ENCODE results near the gene RPS16.

RPS16 gene

GRCh38 chr19:39410017-39410830 lies 25.5 kb downstream of the RPS16 start:
- Histone ChIP-seq H3K36me3 (ENCODE audit: insufficient read depth, low read length) (peaks cover 15% of the 10 kb centered on the region), H3K9ac (ENCODE audit: low read depth, low read length) (peak overlapping the region; percentile 91), H3K27me3 (ENCODE audit: control insufficient read depth, insufficient read depth, low read length) (no peaks in the 10 kb centered on the region), H3K9me3 (replicated peaks; ENCODE audit: low read length) (no peaks in the 10 kb centered on the region), H3K4me3 (ENCODE audit: low read length) (peak overlapping the region; percentile 80), H3K4me1 (ENCODE audit: control insufficient read depth, insufficient read depth, low read length) (peaks cover 37% of the 10 kb centered on the region), H3K4me2 (ENCODE audit: low read length) (peak overlapping the region; percentile 86)

- peaks cover 29% of the 10 kb centered on the region for H3K4me1 ChIP-seq (ENCODE audit: control insufficient read depth, insufficient read depth, low read length)
Measured at GRCh38 chr19:39409208-39410016, 26.3 kb downstream of the RPS16 start.

GRCh38 chr19:39408392-39409207 lies 27.1 kb downstream of the RPS16 start:
- H3K9me3 ChIP-seq (replicated peaks; ENCODE audit: low read length): no peaks in the 10 kb centered on the region
- peaks cover 31% of the 10 kb centered on the region for H3K4me1 ChIP-seq (ENCODE audit: control insufficient read depth, insufficient read depth, low read length)
- no peaks in the 10 kb centered on the region for H3K27me3 ChIP-seq (ENCODE audit: control insufficient read depth, insufficient read depth, low read length)
- peak overlapping the region; percentile 86 for H3K4me2 ChIP-seq (ENCODE audit: low read length)
- H3K9ac ChIP-seq (ENCODE audit: low read depth, low read length): peak overlapping the region; percentile 91
- peaks cover 15% of the 10 kb centered on the region for H3K36me3 ChIP-seq (ENCODE audit: insufficient read depth, low read length)
- peak overlapping the region; percentile 80 for H3K4me3 ChIP-seq (ENCODE audit: low read length)

More at GRCh38 chr19:39409208-39410016, 26.3 kb downstream of the RPS16 start:
- peaks cover 15% of the 10 kb centered on the region for H3K36me3 ChIP-seq (ENCODE audit: insufficient read depth, low read length)
- H3K27me3 ChIP-seq (ENCODE audit: control insufficient read depth, insufficient read depth, low read length): no peaks in the 10 kb centered on the region
- H3K9me3 ChIP-seq (replicated peaks; ENCODE audit: low read length): no peaks in the 10 kb centered on the region
- peak overlapping the region; percentile 91 for H3K9ac ChIP-seq (ENCODE audit: low read depth, low read length)
- H3K4me3 ChIP-seq (ENCODE audit: low read length): peak overlapping the region; percentile 80
- peak overlapping the region; percentile 86 for H3K4me2 ChIP-seq (ENCODE audit: low read length)

- Histone ChIP-seq H3K9ac (ENCODE audit: low read depth, low read length) (peak overlapping the region; percentile 91), H3K4me2 (ENCODE audit: low read length) (peak overlapping the region; percentile 86), H3K4me1 (ENCODE audit: control insufficient read depth, insufficient read depth, low read length) (peaks cover 37% of the 10 kb centered on the region), H3K27me3 (ENCODE audit: control insufficient read depth, insufficient read depth, low read length) (no peaks in the 10 kb centered on the region), H3K9me3 (replicated peaks; ENCODE audit: low read length) (no peaks in the 10 kb centered on the region), H3K4me3 (ENCODE audit: low read length) (peak overlapping the region; percentile 80), H3K36me3 (ENCODE audit: insufficient read depth, low read length) (peaks cover 15% of the 10 kb centered on the region)
Measured at GRCh38 chr19:39407660-39408391, 27.9 kb downstream of the RPS16 start.

- Histone ChIP-seq H3K9me3 (replicated peaks; ENCODE audit: low read length) (no peaks in the 10 kb centered on the region), H3K4me1 (ENCODE audit: control insufficient read depth, insufficient read depth, low read length) (peaks cover 42% of the 10 kb centered on the region), H3K4me2 (ENCODE audit: low read length) (peak overlapping the region; percentile 86), H3K36me3 (ENCODE audit: insufficient read depth, low read length) (peaks cover 15% of the 10 kb centered on the region), H3K4me3 (ENCODE audit: low read length) (peak overlapping the region; percentile 80), H3K9ac (ENCODE audit: low read depth, low read length) (peak overlapping the region; percentile 91), H3K27me3 (ENCODE audit: control insufficient read depth, insufficient read depth, low read length) (no peaks in the 10 kb centered on the region)
Measured at GRCh38 chr19:39407410-39407659, 28.4 kb downstream of the RPS16 start.

GRCh38 chr19:39406656-39407409 lies 28.9 kb downstream of the RPS16 start, which contains the start of gene ZFP36:
ZFP36 (plus strand) TSS chr19:39406847; CDS start chr19:39406905, 58 bp downstream.
- peak within 1 kb of the TSS; percentile 80 for H3K4me3 ChIP-seq (ENCODE audit: low read length)
- no peaks in the 10 kb centered on the region for H3K9me3 ChIP-seq (replicated peaks; ENCODE audit: low read length)
- H3K36me3 ChIP-seq (ENCODE audit: insufficient read depth, low read length): peaks cover 15% of the 10 kb centered on the region
- peak within 1 kb of the TSS; percentile 91 for H3K9ac ChIP-seq (ENCODE audit: low read depth, low read length)
- no peaks in the 10 kb centered on the region for H3K27me3 ChIP-seq (ENCODE audit: control insufficient read depth, insufficient read depth, low read length)
- peak within 1 kb of the TSS; percentile 88 for H3K4me2 ChIP-seq (ENCODE audit: low read length)
- H3K4me1 ChIP-seq (ENCODE audit: control insufficient read depth, insufficient read depth, low read length): peaks cover 47% of the 10 kb centered on the region

GRCh38 chr19:39405958-39406655 lies 29.6 kb downstream of the RPS16 start:
- peaks cover 49% of the 10 kb centered on the region for H3K4me1 ChIP-seq (ENCODE audit: control insufficient read depth, insufficient read depth, low read length)
- peaks cover 15% of the 10 kb centered on the region for H3K36me3 ChIP-seq (ENCODE audit: insufficient read depth, low read length)
- no peaks in the 10 kb centered on the region for H3K9me3 ChIP-seq (replicated peaks; ENCODE audit: low read length)
- H3K27me3 ChIP-seq (ENCODE audit: control insufficient read depth, insufficient read depth, low read length): no peaks in the 10 kb centered on the region
- peak overlapping the region; percentile 77 for H3K9ac ChIP-seq (ENCODE audit: low read depth, low read length)
- peak overlapping the region; percentile 88 for H3K4me2 ChIP-seq (ENCODE audit: low read length)
- H3K4me3 ChIP-seq (ENCODE audit: low read length): peak overlapping the region; percentile 80

- Histone ChIP-seq H3K4me2 (ENCODE audit: low read length) (peak overlapping the region; percentile 88), H3K4me3 (ENCODE audit: low read length) (no peak overlapping the region), H3K9me3 (replicated peaks; ENCODE audit: low read length) (no peaks in the 10 kb centered on the region), H3K9ac (ENCODE audit: low read depth, low read length) (peak overlapping the region; percentile 77), H3K27me3 (ENCODE audit: control insufficient read depth, insufficient read depth, low read length) (no peaks in the 10 kb centered on the region), H3K36me3 (ENCODE audit: insufficient read depth, low read length) (peaks cover 15% of the 10 kb centered on the region), H3K4me1 (ENCODE audit: control insufficient read depth, insufficient read depth, low read length) (peaks cover 44% of the 10 kb centered on the region)
Measured at GRCh38 chr19:39405261-39405957, 30.3 kb downstream of the RPS16 start.

- Histone ChIP-seq H3K4me1 (ENCODE audit: control insufficient read depth, insufficient read depth, low read length) (peaks cover 40% of the 10 kb centered on the region), H3K27me3 (ENCODE audit: control insufficient read depth, insufficient read depth, low read length) (no peaks in the 10 kb centered on the region), H3K36me3 (ENCODE audit: insufficient read depth, low read length) (peaks cover 14% of the 10 kb centered on the region), H3K9me3 (replicated peaks; ENCODE audit: low read length) (no peaks in the 10 kb centered on the region), H3K4me2 (ENCODE audit: low read length) (peak overlapping the region; percentile 91), H3K4me3 (ENCODE audit: low read length) (peak overlapping the region; percentile 67), H3K9ac (ENCODE audit: low read depth, low read length) (peak overlapping the region; percentile 96)
Measured at GRCh38 chr19:39403331-39404312, 32.1 kb downstream of the RPS16 start.

Data from skeletal muscle satellite cell (primary cell).